ENCODE results near the gene UCHL5.
A peak's percentile ranks its signal among the peaks of the same experiment; 100 is the strongest.
"Not testable (repeated sequence)": the region's sequence is repeated elsewhere in the genome, so short reads cannot be mapped to it uniquely, and the experiment has no call there.

The UCHL5 gene

GRCh38 chr1:193065954-193066353, 6.8 kb upstream of the UCHL5 start:
- DNase-seq (ENCODE audit: low read depth) = no peak

GRCh38 chr1:193062698-193063463, 3.7 kb upstream of the UCHL5 start:
- peak; percentile 55 for DNase-seq (ENCODE audit: low read depth)

GRCh38 chr1:193060938-193061337, 1.8 kb upstream of the UCHL5 start:
- DNase-seq (ENCODE audit: low read depth) = peak; percentile 27

- DNase-seq (ENCODE audit: low read depth) = no peak
Observed at GRCh38 chr1:193060406-193060805, 1.2 kb upstream of the UCHL5 start.

- DNase-seq (ENCODE audit: low read depth) = no peak
Observed at GRCh38 chr1:193060115-193060403, 899 bp upstream of the UCHL5 start.

- peak; percentile 67 for DNase-seq (ENCODE audit: low read depth)
Observed at GRCh38 chr1:193058529-193059281, 455 bp downstream of the UCHL5 start.

GRCh38 chr1:193054169-193054675, 4.9 kb downstream of the UCHL5 start:
- DNase-seq (ENCODE audit: low read depth) = no peak

- DNase-seq (ENCODE audit: low read depth) = not testable (repeated sequence)
Observed at GRCh38 chr1:193048913-193049312, 10.2 kb downstream of the UCHL5 start.

GRCh38 chr1:193042766-193043691, 16.1 kb downstream of the UCHL5 start:
- DNase-seq (ENCODE audit: low read depth) = no peak

GRCh38 chr1:193040011-193040410, 19.1 kb downstream of the UCHL5 start:
- no peak for DNase-seq (ENCODE audit: low read depth)

GRCh38 chr1:193036337-193037047, 22.7 kb downstream of the UCHL5 start:
- no peak for DNase-seq (ENCODE audit: low read depth)

GRCh38 chr1:193033610-193034009, 25.6 kb downstream of the UCHL5 start:
- DNase-seq (ENCODE audit: low read depth) = no peak

- DNase-seq (ENCODE audit: low read depth) = not testable (repeated sequence)
Observed at GRCh38 chr1:193032643-193033427, 26.3 kb downstream of the UCHL5 start.

- DNase-seq (ENCODE audit: low read depth) = peak; percentile 36
Observed at GRCh38 chr1:193031431-193031830, 27.7 kb downstream of the UCHL5 start.

- no peak for DNase-seq (ENCODE audit: low read depth)
Observed at GRCh38 chr1:193030280-193030679, 28.9 kb downstream of the UCHL5 start.

GRCh38 chr1:193025218-193025617, 33.9 kb downstream of the UCHL5 start:
- DNase-seq (ENCODE audit: low read depth) = no peak

GRCh38 chr1:193019442-193020026, 39.6 kb downstream of the UCHL5 start:
- peak; percentile 72 for DNase-seq (ENCODE audit: low read depth)

GRCh38 chr1:193016788-193017187, 42.4 kb downstream of the UCHL5 start:
- DNase-seq (ENCODE audit: low read depth) = no peak

- peak; percentile 28 for DNase-seq (ENCODE audit: low read depth)
Observed at GRCh38 chr1:193014400-193014799, 44.8 kb downstream of the UCHL5 start.

GRCh38 chr1:193013707-193014106, 45.5 kb downstream of the UCHL5 start:
- no peak for DNase-seq (ENCODE audit: low read depth)

Measured in iris pigment epithelial cell (primary cell).